Smooth muscle cell of the brain vasculature (primary cell): ENCODE measurements around the gene CLEC5A.
"Not testable (repeated sequence)": the region's sequence is repeated elsewhere in the genome, so short reads cannot be mapped to it uniquely, and the experiment has no call there.

Experiments used
- DNase-seq: peaks from one replicate; pipeline ENCODE4 v3.0.0-alpha.2; 2012; ENCODE audit warnings: low read depth, low spot score

The CLEC5A gene

GRCh38 chr7:141946796-141947195 is at the start of gene CLEC5A:
Gene CLEC5A (minus strand): TSS chr7:141946974. CDS start chr7:141946292, 682 bp downstream.
- DNase-seq = no peak

GRCh38 chr7:141993354-141993753 is 46.6 kb upstream of the CLEC5A start:
- no peak for DNase-seq

GRCh38 chr7:141992688-141993087 is 45.9 kb upstream of the CLEC5A start:
- DNase-seq = no peak

GRCh38 chr7:141992156-141992555 is 45.4 kb upstream of the CLEC5A start:
- no peak for DNase-seq

GRCh38 chr7:141991140-141991539 is 44.4 kb upstream of the CLEC5A start:
- DNase-seq = no peak

DNA sequence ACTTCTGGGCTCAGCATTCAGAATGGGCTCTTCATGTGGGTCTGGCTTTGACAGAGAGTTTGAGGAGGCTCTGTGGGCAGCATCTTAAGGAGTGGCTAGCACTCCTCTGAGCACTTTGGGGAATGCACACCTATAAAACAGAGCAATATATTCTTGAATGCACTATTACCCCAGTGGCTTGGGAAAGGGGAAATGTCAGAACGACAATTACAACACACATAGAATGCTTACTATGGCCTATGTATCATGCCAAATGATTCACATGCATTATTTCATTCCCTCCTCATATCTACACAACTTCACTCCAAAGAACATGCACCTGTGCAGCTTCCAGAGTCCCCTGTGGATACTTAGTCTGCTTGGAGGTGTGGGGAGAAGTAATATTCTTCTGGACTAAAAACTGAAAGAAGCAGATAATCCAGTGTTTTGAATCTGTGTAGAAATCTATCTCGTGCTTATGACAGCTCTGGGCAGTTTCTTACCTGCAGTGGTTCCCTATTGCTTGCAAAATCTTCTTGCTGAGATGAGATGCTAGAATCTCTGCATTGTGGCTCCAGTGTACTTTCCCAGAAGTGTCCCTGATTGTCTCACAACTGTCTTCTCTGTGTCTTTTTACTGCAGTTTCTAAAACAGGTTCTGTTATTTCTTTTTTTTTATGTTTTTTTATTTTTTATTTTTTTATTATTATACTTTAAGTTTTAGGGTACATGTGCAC is 43.4 kb upstream of the CLEC5A start:
- DNase-seq = no peak

DNA sequence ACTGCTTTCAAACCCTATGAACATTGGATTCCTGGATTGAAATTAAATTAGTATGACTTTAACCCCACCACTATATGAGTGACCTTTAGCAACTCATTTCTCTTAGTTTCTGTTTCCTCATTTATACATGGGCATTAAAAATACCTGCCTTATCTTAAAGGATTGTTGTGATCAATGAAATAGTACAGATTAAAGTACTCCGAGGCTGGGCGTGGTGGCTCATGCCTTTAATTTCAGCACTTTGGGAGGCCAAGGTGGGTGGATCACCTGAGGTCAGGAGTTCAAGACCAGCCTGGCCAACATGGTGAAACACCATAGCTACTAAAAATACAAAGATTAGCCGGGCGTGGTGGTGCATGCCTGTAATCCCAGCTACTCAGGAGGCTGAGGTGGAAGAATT is 41.0 kb upstream of the CLEC5A start:
- DNase-seq = not testable (repeated sequence)

DNA sequence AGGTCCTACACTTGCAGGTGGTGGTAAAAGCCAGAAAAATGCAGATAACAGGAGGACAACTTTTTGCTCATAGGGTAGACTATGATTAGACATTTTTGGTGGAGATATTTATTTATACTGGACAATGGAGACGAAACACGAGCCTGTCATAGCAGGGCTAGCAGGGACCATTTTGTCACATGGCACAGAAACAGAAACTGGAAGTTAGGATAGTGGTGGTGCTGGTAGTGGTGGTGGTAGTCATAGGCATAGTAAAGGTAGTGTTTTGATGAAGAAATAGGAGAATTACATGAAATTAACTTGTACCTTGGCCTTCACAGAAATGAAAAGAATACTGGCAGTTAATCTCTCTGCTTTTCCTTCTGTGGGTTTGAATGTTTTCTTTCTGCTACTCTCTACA is 40.1 kb upstream of the CLEC5A start:
- no peak for DNase-seq

DNA sequence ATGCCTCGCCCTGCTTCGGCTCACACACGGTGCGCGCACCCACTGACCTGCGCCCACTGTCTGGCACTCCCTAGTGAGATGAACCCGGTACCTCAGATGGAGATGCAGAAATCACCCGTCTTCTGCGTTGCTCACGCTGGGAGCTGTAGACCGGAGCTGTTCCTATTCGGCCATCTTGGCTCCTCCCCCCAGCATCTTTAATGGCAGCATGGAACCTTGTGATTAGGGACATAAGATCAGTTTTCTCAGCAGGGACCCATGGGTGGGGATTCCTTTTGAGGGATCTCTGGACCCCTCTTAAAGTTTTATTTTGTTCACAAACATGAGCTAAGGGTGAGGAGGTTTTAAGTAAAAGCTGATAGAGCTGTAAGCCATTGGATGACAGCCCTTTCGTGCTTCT is 39.2 kb upstream of the CLEC5A start:
- not testable (repeated sequence) for DNase-seq

DNA sequence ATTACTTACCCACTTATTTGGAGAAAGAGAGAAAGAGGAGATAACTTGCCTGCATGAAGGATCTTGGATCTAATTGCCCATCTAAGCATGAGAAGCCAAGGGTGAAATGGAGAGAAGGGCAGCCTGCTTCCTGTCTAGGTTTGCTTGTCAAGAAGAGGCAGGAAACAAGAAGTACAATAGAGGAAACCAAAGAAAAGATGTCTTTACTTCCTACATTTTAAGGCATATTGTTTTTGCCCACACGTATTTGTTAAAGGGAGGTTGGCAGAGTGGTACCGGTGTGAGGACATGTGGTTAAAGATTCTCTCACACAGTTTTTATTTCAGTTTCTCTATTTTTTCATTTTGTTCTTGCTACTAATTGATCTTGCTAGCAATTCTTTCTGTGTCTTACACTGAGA is 32.8 kb upstream of the CLEC5A start:
- DNase-seq = no peak

GRCh38 chr7:141978351-141978750 is 31.6 kb upstream of the CLEC5A start:
- DNase-seq = no peak

DNA sequence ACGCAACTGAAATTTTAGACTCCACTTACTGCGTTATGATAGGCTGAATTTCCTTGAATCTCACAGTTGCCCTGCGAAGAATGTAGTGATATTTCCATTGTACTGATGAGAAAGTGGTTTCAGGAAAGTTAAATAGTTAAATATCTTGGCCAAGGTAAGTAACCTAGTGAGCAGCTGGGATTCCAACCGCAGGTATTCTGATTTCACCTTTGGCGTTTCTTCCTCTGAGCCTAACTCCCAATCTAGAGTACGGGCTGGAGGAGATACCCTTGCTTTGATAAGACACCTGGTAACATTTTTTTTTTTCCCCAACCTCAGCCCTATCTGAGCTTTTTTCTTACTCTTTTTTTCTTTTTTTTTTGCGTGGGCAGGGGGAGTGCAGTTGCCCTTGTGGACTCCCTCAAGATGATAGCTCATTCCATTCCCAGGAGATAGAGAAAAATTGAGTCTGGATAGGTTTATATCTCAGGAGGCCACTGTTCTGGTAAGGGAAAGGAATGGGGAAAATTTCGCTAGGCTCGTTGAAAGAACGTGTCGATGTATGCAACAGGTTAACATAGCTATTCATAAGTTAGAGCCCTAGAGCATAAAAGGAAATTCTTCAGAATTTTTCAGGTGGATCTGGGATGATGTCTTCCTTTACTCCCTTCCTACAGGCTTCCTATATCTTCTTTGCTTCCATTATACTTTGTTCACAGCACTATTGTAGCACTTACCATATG is 29.9 kb upstream of the CLEC5A start:
- no peak for DNase-seq

DNA sequence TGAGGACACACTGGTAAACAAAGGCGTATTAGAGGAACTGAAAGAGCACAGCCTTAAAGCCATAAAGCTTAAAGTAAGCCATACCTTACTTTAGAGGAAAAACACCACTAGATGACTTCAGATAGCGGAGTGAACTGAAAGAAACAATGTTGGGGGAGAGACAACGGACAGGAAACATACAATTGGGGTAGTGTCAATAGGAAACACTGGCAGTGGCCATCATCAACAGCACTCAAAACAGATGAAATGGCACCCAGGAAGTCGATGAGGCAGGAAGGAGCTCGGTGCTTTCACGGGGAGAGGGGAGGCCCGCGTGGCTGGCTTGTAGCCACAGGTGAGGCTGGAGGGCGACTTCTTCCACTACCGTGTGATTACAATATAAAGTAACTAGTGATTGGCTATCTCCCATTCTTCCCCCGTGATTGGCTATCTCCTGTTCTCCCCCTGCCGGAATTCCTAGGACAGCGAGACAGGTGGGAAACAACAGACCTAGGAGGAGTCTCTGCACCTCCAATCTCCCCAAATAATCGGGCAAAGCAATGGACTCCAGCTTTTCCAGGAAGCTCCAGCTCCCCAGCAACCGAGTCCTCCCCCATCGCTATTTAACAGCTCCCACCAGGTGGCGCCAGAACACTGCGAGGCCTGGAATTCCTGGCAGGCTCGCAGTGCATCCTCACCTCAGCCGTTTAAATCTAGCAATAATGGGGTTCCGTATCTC is 29.2 kb upstream of the CLEC5A start:
- DNase-seq = peak; percentile 7

DNA sequence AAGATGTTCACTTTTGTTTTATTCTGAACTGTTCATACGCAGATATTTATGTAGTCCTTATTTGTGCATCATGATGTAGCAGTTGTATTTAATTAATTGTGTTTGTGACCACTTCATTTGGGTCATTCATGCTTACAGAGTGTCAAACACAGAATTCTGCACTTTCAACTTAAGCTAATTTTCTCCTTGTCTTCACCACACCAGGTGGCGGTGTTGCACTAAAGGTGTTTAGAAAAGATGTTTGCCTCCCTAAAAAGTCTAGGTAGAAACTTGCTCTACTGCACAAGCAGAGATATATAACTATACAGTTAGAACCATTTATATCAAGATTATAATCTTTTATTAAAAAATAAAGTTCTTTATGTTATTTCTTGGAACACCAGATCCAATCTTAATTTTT is 28.1 kb upstream of the CLEC5A start:
- DNase-seq = no peak

DNA sequence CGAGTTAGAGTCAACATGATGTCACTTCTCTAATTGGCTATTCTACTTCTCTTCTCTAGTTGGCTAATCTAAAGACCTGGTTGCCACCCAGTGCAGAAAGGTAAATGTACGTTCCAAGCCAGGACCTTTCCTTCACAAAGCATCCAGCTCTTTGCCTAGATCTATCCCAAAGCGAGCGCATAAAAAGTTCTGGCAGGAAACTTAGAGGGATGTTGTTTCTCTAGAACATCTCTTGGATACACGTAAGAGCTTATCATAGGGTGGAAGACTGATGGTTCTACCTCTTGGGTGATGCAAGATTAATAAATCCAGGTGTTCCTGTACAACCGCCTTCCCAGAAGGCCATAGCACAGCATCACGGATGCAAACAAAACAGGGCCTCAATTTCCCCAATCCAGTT is 26.9 kb upstream of the CLEC5A start, which contains the start of gene TAS2R38:
Gene TAS2R38 (minus strand): TSS at position 101 of the 400 bp plus-strand sequence. CDS start 84 bp downstream, at position 17.
- DNase-seq = no peak

- DNase-seq = no peak
These were observed 14.1 kb upstream of the CLEC5A start for GRCh38 chr7:141960687-141961422.

DNA sequence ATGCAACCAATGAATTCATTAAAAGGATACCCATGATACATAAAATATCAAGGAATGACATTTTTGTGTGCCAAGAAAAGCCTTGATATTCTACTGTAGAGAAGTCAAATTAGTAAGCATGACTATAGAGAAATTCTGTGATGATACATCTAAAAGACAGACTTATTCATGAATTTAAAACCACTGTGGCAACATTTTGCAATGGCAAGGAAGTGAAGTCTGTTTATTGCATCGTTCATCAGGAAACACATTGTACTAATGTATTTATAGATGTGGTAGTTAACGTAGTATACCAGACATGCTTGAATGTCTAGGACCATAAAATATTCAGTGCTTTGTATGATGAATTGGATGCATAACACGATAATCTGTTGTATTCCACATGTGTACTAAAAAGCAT is 9.3 kb upstream of the CLEC5A start:
- no peak for DNase-seq

GRCh38 chr7:141954334-141954733 is 7.6 kb upstream of the CLEC5A start:
- no peak for DNase-seq

DNA sequence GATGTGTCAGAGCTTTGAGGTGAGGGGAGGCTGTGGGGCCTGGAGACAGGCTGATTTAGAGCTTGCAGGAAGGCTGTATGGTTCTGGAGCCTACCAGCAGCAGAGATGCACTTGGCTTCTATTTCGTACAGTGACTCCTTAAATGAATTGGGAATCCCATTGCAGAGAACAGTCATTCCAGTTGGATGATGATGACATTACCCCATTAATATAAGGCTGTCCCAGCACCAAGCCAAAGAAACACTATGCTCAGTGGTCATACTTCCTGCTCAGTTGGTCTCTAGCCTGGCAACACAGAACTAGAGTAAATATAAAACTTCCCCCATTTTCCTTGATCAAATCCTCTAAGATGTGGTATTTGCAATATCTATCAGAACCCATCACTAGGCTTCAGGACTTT is 5.7 kb upstream of the CLEC5A start:
- no peak for DNase-seq

DNA sequence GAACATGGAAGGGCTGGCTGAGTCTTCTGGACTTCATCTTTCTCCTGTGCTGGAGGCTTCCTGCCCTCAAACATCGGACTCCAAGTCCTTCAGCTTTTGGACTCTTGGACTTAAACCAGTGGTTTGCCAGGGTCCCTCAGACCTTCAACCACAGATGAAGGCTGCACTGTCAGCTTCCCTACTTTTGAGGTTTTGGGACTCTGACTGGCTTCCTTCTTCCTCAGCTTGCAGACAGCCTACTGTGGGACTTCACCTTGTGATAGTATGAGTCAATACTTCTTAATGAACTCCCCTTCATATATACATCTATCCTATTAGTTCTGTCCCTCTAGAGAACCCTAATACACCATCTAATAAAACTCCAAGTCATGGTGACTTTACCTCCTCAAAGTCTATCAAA is 4.0 kb upstream of the CLEC5A start:
- DNase-seq = no peak

- no peak for DNase-seq
These were observed 3.1 kb upstream of the CLEC5A start for GRCh38 chr7:141949911-141950310.

DNA sequence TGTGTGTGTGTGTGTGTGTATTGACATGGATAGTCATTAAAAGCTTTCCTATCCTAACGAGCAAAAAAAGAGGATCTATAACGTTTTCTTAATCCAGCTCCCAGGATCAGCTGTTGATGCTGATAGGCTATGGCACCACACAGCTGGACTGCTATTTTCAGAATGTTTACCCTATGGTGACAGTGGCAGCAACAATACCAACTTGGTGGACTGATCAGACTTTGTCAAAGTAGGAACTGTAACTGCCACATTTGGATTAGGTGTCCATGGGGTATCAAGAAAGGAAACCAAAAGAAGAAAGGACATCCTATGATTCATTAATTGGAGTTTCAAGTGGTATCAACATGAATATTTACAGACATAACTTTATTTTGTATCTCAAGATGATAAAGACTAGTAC is 2.7 kb upstream of the CLEC5A start:
- no peak for DNase-seq
